ENCODE data around the gene CSTA.
A peak's percentile ranks its signal among the peaks of the same experiment; 100 is the strongest.

CSTA gene

DNA sequence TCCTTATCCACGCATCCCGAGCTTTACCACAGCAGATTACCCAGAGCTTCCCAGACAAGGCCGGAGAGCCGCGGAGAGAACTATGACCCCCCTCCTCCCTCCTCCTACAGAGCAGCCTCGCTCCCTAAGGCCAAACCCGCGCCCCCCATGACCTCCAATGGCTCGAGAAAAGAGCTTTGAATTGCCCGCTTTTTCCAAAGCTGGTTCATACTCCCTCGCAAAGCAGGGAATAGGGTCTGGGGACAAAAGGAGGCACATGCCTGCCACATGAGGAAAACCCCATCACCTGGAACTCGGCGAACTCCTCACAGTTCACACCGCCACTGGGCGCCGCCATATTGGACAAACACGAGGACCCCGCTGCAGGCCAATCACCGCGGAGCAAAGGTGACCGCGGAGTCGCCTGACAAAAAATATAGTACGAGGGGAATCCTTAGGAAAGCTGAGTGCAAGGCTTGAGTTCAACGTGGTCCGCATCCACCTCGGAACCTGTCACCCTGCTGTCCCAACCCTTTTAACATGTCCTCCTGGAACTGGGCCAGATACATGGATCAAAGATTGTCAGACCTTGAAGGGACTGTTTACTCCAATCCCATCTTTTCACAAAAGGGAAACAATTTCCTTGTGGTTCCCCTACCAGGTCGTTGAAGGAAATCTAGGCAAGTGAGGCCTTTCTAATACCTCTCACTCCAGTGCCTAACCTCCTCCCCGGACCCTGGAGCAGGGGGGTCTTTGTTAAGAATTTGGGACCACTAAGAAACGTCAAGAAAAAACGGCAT lies 58.0 kb downstream of the CSTA start, which contains the start of gene MIX23:
Gene MIX23, minus strand, starts transcription at position 344 of the 779 bp plus-strand sequence. Its CDS starts 7 bp downstream, at position 337.
- peak within 1 kb of the TSS; percentile 96 for H3K4me3 ChIP-seq (ENCODE audit: low read depth, low read length)
- TF ChIP-seq, protein P1, sequence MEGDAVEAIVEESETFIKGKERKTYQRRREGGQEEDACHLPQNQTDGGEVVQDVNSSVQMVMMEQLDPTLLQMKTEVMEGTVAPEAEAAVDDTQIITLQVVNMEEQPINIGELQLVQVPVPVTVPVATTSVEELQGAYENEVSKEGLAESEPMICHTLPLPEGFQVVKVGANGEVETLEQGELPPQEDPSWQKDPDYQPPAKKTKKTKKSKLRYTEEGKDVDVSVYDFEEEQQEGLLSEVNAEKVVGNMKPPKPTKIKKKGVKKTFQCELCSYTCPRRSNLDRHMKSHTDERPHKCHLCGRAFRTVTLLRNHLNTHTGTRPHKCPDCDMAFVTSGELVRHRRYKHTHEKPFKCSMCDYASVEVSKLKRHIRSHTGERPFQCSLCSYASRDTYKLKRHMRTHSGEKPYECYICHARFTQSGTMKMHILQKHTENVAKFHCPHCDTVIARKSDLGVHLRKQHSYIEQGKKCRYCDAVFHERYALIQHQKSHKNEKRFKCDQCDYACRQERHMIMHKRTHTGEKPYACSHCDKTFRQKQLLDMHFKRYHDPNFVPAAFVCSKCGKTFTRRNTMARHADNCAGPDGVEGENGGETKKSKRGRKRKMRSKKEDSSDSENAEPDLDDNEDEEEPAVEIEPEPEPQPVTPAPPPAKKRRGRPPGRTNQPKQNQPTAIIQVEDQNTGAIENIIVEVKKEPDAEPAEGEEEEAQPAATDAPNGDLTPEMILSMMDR (IDR thresholded peaks at IDR 0.05; ENCODE audit: low read depth, low read length): no peak

DNA sequence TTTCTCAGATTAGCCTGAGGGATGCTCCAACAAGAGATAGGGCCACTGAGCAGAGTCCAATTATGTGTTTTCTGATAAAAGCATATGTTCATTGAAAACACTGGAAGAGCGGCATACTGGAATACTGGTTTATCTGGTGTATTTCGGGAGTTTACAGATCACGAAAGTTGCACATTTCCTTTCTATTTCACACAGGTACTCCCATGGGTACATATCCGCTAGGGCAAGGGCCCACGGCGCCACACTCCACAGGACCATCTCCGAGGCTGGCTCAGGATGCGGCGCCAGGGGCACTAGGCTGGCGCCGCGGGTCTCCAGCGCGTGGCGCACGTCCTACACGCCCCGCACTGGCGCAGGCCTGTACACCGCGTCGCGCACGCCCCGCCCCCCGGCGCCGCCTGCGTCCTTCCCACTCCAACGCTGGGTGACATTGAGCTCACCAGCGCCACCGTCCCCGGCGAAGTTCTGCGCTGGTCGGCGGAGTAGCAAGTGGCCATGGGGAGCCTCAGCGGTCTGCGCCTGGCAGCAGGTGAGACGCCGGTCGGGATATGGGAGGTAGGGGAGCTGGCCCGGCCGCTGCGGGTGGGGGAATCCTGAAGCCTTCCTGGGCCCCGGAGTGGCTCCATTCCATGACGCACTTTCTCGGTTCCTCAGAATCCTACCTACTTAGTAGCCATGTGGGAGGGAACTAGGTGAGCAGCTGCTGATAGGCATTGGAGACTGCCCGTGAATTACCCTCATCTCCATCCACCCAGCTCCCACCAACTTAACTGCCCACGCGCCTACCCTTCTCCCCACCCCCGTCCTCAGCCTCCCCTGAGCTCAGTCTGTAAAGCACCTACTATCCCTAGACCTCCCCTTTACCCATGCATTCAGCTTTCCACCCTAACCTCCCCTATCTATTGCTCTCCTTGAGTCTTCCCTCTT lies 59.0 kb downstream of the CSTA start, which contains the start of gene FAM162A:
Gene FAM162A, plus strand, starts transcription at position 412 of the 927 bp plus-strand sequence. Its CDS starts 84 bp downstream, at position 496.
- peak within 1 kb of the TSS; percentile 96 for H3K4me3 ChIP-seq (ENCODE audit: low read depth, low read length)

DNA sequence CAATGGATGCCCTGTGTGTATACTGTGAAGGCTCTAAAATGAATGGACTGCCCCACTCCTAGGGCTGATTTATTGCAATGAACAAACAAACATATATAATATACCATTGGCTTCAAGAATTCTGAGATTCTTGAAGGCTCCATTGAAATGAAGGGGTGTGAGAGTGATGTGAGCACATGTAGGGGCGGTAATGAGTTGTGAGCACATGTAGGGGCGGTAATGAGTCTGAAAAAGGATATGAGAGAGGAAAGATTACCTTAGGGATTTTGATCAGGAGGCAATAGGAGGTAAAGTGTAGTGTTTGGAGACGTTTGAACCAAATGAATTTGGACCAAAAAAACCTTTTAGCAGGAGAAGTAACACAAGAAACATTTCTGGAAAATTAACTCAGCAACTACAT lies 62.7 kb downstream of the CSTA start:
- TF ChIP-seq, protein P1 (IDR thresholded peaks at IDR 0.05; ENCODE audit: low read depth, low read length): no peak
- H3K4me3 ChIP-seq (ENCODE audit: low read depth, low read length): no peak overlapping the region

More for the DNA sequence above, 59.0 kb downstream of the CSTA start, which contains the start of gene FAM162A:
- TF ChIP-seq, protein P1 (IDR thresholded peaks at IDR 0.05; ENCODE audit: low read depth, low read length): peak; percentile 45

DNA sequence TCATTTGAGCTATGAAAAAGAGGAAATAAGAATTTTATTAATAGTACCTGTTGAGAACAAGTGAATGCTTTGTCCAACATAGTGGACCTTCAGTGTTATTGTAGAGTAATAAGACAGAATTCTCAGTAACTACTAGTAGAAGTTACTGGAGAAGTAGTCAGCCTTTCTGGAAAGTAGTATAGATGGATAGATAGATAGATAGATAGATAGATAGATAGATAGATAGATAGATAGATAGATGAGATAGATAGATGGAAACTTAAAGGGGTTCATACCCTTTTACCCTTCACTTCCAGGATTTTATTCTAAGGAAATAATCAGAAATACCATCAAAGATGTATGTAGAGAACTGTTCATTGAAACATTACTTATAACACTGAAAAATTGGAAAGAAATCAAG lies 64.1 kb downstream of the CSTA start:
- TF ChIP-seq, protein P1 (IDR thresholded peaks at IDR 0.05; ENCODE audit: low read depth, low read length): no peak

DNA sequence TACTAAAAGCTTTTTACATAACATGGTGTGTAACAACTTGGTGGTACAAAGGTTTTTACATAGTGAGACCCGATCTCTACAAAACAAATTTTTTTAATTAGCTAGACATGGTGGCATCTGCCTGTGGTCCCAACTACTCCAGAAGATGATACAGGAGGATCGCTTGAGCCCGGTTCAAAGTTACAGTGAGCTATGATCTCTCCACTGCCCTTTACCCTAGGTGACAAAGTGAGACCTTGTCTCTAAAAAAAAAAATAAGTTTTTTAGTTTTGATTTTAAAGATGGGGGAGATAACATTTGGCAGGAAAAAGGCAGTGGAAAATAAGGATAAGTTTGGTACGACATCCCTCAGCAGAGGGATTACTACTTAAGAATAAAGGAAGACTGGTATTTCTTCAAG lies 64.8 kb downstream of the CSTA start:
- no peak overlapping the region for H3K4me3 ChIP-seq (ENCODE audit: low read depth, low read length)
- TF ChIP-seq, protein P1 (IDR thresholded peaks at IDR 0.05; ENCODE audit: low read depth, low read length): no peak

More for the DNA sequence above, 64.1 kb downstream of the CSTA start:
- H3K4me3 ChIP-seq (ENCODE audit: low read depth, low read length): no peak overlapping the region

DNA sequence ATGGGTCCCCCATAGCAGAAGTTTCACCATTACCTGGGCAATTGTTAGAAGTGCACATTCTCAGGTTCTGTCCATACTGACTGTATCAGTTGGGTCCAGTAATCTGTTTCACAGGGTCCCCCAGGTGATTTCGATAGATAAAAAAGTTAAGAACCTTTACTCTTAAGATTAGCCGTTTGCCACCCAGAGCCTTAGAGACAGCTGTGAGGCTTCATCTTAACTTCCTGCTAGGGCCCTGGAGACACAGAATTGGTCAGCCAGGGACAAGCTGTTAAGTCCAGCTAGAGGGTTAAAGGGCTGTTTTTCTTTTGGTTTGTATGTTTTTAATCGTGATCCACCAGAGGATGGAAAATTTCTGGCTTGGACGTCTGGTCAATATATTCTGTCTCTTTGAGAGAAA lies 65.6 kb downstream of the CSTA start:
- TF ChIP-seq, protein P1 (IDR thresholded peaks at IDR 0.05; ENCODE audit: low read depth, low read length): no peak
- H3K4me3 ChIP-seq (ENCODE audit: low read depth, low read length): no peak overlapping the region

Measured in WI38 (cell line).